ENCODE measurements around the gene MAP3K13. TPM values are rescaled to one million over a fixed set of nuclear protein-coding genes. Genes with fewer than 3 reads are reported as not detected.

MAP3K13 gene
- total and polyA plus RNA-seq, 2 of the 13 experiments (the other 11 are each of a cell fraction or from before 2014, with no cell fraction given): 24.2 to 26.5 TPM

GRCh38 chr3:185339945-185340344 is 23.0 kb upstream of the MAP3K13 start (continued):
- TF ChIP-seq ZNF318 (CRISPR knock-in tag; IDR thresholded peaks at IDR 0.05): no peak
- no peak for TF ChIP-seq CHCHD3 (CRISPR knock-in tag; IDR thresholded peaks at IDR 0.05)
- no peak for TF ChIP-seq ZFP90 (CRISPR knock-in tag; IDR thresholded peaks at IDR 0.05; ENCODE audit: borderline replicate concordance)
- TF ChIP-seq MAFF (IDR thresholded peaks at IDR 0.05; ENCODE audit: low read depth, low read length): peak; percentile 44; the same call in 1 of the 2 replicates
- no peak for TF ChIP-seq GFI1 (CRISPR knock-in tag; IDR thresholded peaks at IDR 0.05; ENCODE audit: borderline replicate concordance)
- TF ChIP-seq NR2F6 (IDR thresholded peaks at IDR 0.05): no peak
- no peak for TF ChIP-seq NR2F6 (CRISPR knock-in tag; IDR thresholded peaks at IDR 0.05)

Measured in HepG2 (cell line).